BJ (cell line): Measurements from ENCODE around the gene TBL3. TPM values are rescaled to one million over a fixed set of nuclear protein-coding genes. Genes with fewer than 3 reads are reported as not detected.

Source experiments
- CTCF ChIA-PET: fragments of 350-600 bp; formaldehyde crosslinking; extraction: SDS; loops from one replicate; lab custom pipeline; 2021; ENCODE audit warnings: antibody characterized with exemption, inconsistent platforms; lab: Yijun Ruan, JAX
- POLR2A ChIA-PET: fragments of 300-600 bp; sonication (Branson Sonifier 250); formaldehyde crosslinking; extraction: SDS; loops from one replicate; lab custom pipeline; 2021; ENCODE audit warnings: antibody characterized with exemption; lab: Charles Lee
- DNase-seq: peaks from one replicate; pipeline ENCODE4 v3.0.0-alpha.2; 2011; ENCODE audit warnings: low read depth
- H3K27me3 ChIP-seq: 2 replicates; pipeline ENCODE4 v1.6.0; 2011; ENCODE audit warnings: low read length; ENCODE audit not compliant: control insufficient read depth, insufficient read depth
- H3K36me3 ChIP-seq: 2 replicates; pipeline ENCODE4 v1.5.1; 2011; ENCODE audit warnings: low read length; ENCODE audit not compliant: control insufficient read depth, insufficient read depth
- H3K4me3 ChIP-seq: 2 replicates; pipeline ENCODE4 v1.5.1; 2011; ENCODE audit warnings: low read depth, mild to moderate bottlenecking, control low read depth, low read length
- CTCF ChIP-seq: IDR thresholded peaks from 2 replicates; pipeline ENCODE4 v1.5.1; 2011; ENCODE audit warnings: low read depth, mild to moderate bottlenecking, control low read depth, inconsistent platforms, low read length, moderate library complexity; ENCODE audit not compliant: insufficient read depth
- polyA plus RNA-seq: library from polyadenylated mRNA; depleted of rRNA; stranded (reverse); fragments of >200 nt; gene quantifications from 2 replicates; pipeline ENCODE4 v1.2.3, GENCODE V29; 2011

TBL3 gene
- polyA plus RNA-seq, 1 experiment = 33.1 TPM

GRCh38 chr16:2001035-2001434, 29.2 kb downstream of the TBL3 start:
- H3K36me3 ChIP-seq = peaks cover 53% of the 10 kb centered on the region

GRCh38 chr16:2001456-2002355, 29.9 kb downstream of the TBL3 start:
- no peak overlapping the region for H3K4me3 ChIP-seq
- DNase-seq = no peak
- H3K36me3 ChIP-seq = peaks cover 56% of the 10 kb centered on the region
- TF ChIP-seq CTCF = no peak
- no peaks in the 10 kb centered on the region for H3K27me3 ChIP-seq
- CTCF ChIA-PET = interaction anchor here (1.2 to 4.1 kb wide), 2 partner anchors 139 to 250 kb away, joined by 3 to 30 read pairs; no protein-coding TSS in a partner anchor
- POLR2A ChIA-PET = no interaction called here

More at GRCh38 chr16:2001035-2001434, 29.2 kb downstream of the TBL3 start:
- CTCF ChIA-PET = interaction anchor here (1.2 to 4.1 kb wide), 2 partner anchors 139 to 251 kb away, joined by 3 to 30 read pairs; no protein-coding TSS in a partner anchor
- Histone ChIP-seq H3K27me3 (no peaks in the 10 kb centered on the region), H3K4me3 (no peak overlapping the region)
- no peak for TF ChIP-seq CTCF
- DNase-seq = no peak
- POLR2A ChIA-PET = no interaction called here

GRCh38 chr16:2002406-2003230, 30.8 kb downstream of the TBL3 start:
- no peak for TF ChIP-seq CTCF
- DNase-seq = no peak
- H3K36me3 ChIP-seq = peaks cover 59% of the 10 kb centered on the region
- H3K27me3 ChIP-seq = no peaks in the 10 kb centered on the region
- CTCF ChIA-PET = interaction anchor here (0.6 to 4.1 kb wide), 10 partner anchors 7 to 150 kb away, joined by 3 to 30 read pairs (median 4); no protein-coding TSS in a partner anchor
- POLR2A ChIA-PET = no interaction called here
- H3K4me3 ChIP-seq = no peak overlapping the region

GRCh38 chr16:2003231-2003826, 31.5 kb downstream of the TBL3 start:
- DNase-seq = no peak
- Histone ChIP-seq H3K27me3 (no peaks in the 10 kb centered on the region), H3K36me3 (peaks cover 56% of the 10 kb centered on the region), H3K4me3 (no peak overlapping the region)
- TF ChIP-seq CTCF = no peak
- ChIA-PET POLR2A (no interaction called here), CTCF (interaction anchor here (0.6 to 4.1 kb wide), 23 partner anchors 8 to 157 kb away, joined by 3 to 30 read pairs (median 4); partner anchors contain the start of genes MSRB1, NPW, NTHL1 and PKD1)
